ENCODE data around the gene TMEM8B.

The TMEM8B gene

GRCh38 chr9:35840881-35841644 lies 12.0 kb downstream of the TMEM8B start:
- DNase-seq: no peak

GRCh38 chr9:35841645-35841900 lies 12.5 kb downstream of the TMEM8B start:
- no peak for DNase-seq

GRCh38 chr9:35842020-35842745 lies 13.2 kb downstream of the TMEM8B start:
- DNase-seq: no peak

DNA sequence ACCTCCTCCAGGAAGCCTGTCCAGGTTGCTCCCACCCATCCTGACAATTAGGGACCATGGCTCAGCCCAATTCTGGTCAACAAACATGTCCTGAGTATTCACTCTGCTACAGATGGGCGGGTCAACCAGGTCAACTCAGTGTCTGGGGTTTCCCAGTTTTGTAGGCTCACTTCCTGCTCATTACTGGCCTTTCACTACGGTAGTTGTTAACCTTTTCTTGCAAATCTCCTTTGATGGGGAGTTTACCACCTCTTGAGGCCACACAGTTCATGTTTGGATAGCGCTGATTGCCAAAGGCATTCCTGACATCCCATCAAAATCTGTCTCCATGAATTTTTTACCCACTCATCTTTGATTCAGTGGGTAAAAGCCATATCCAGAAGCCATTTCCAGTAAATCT lies 13.8 kb downstream of the TMEM8B start:
- DNase-seq: no peak

GRCh38 chr9:35844628-35845270 lies 15.7 kb downstream of the TMEM8B start:
- DNase-seq: peak; percentile 87

- no peak for DNase-seq
Observed at GRCh38 chr9:35845824-35846771, 17.1 kb downstream of the TMEM8B start.

- DNase-seq: peak; percentile 77
Observed at GRCh38 chr9:35847792-35848572, 19.0 kb downstream of the TMEM8B start.

GRCh38 chr9:35852267-35852815 lies 23.3 kb downstream of the TMEM8B start:
- DNase-seq: no peak

DNA sequence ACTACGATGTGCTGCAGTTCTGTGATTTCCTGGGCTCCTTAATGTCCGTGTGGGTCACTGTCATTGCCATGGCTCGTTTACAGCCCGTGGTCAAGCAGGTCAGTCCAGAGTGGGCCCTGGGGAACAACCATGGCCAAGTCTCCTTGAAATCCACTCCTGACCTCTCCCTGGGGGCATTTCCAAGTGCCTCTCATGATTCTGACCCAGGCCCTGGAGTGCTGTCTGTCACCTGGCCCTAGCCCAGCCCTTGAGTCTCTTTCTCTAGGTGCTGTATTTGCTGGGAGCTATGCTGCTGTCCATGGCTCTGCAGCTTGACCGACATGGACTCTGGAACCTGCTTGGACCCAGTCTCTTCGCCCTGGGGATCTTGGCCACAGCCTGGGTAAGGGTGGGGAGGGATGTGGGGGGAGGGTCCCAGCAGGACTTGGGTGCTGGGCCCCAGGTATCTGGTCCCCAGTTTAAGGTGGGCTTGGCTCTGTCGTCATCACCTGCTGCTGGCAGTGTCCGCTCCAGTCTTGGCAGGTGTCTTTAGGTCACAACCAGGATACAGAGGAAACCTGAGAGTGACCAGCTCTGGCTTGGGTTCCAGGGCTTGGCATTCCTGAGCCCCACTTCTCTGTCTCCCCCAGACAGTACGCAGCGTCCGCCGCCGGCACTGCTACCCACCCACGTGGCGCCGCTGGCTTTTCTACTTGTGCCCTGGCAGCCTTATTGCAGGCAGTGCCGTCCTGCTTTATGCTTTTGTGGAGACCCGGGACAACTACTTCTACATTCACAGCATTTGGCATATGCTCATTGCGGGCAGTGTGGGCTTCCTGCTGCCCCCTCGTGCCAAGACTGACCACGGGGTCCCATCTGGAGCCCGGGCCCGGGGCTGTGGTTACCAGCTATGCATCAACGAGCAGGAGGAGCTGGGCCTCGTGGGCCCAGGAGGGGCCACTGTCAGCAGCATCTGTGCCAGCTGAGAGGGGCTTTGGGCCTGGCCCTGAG lies 24.1 kb downstream of the TMEM8B start:
- DNase-seq: no peak

GRCh38 chr9:35854091-35854762 lies 25.2 kb downstream of the TMEM8B start:
- DNase-seq: no peak

DNA sequence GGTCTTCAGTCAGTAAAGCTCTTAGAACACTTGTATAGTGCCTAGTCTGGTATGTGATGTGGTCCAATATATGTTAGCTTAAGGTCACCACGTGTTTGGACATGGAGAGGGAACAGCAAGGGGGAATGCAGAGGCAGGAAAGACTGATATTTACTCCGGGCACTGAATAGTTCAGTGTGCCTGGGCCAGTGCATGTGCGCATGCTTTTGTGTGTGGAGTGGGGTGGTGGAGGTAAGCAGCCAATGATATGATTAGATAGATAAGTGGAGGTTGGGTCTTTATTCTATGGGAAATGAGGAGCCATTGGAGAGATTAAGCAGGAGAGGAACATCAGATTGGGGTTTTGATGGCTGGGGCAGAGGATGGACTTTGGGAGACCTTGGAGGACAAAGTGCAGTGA lies 27.2 kb downstream of the TMEM8B start:
- no peak for DNase-seq

DNA sequence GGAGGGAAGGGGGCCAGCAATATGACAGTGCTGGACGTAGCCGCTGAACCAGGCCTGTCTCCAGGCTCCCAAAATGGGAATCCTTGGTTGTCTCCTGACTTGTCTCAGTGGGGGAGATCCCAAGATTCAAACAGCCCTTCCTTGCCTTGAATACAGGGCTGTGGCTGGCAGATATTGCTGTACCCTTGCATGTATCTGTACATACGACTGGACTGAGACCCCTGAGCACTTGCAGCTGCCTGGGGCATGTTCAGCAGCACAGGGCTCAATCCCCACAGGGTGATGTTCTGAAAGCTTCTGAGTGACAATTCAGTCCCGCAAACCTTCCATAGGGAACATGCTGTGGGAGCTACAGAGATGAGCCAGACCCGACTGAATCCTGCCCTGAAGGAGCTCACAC lies 27.9 kb downstream of the TMEM8B start:
- no peak for DNase-seq

DNA sequence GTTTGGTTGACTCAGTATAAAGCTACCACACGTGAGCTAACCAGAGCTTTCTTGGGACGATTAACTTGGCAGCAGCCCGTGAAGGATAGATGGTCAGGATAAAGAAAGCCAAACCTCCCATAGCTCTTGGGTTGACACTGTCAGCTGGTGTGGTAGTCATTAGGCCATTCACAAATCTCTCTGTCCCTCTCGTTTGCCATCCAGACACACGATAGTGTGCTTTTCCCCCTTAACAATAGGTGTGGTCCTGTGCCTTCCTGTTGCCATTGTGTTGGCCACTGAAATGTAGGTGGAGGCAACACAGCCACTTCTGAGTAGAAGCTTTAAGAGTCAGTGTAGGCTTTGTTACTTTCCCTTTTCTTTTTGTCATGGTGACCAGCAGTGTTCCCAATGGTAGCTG lies 29.4 kb downstream of the TMEM8B start:
- no peak for DNase-seq

GRCh38 chr9:35859310-35859989 lies 30.4 kb downstream of the TMEM8B start:
- peak; percentile 67 for DNase-seq

DNA sequence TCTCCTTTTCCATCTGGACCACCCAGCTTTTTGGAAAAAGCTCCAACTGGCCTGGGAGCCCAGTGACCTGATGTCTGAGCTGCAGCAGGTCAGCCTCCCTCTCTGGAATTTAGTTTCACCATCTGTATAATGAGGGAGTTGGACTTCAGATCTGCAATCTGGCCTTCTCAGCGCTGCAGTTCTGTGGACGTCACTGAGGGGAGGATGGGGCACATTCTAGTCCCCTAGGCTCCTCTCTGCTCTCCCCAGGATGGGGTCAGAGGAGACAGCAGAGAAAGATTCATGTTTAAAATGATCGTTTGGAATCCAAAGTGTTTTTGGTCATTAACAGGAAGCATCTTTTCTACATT lies 30.9 kb downstream of the TMEM8B start:
- no peak for DNase-seq

- DNase-seq: no peak
Observed at GRCh38 chr9:35861161-35861897, 32.3 kb downstream of the TMEM8B start.

- DNase-seq: no peak
Observed at GRCh38 chr9:35862328-35862727, 33.3 kb downstream of the TMEM8B start.

DNA sequence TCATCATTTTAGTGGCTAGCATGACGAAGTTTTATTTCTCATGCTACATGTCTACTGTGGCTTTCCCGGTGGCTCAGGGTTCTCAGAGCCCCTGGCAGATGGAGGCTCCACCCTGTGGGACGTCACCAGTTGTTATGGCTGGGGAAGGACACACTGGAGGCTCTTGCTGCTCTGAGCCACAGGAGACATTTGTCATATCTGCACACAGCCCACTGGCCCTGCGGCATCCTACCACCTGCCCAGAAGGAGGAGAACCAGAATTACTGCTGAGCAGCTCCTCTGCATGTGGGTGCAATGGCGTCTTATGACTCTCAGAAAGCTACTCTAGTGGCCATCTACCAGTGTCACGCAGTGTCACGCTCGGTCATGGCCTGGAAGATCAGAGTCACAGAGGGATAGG lies 34.6 kb downstream of the TMEM8B start:
- DNase-seq: no peak
